Activated gamma-delta T cell (primary cell): ENCODE results near the gene SRF.
A peak's percentile ranks its signal among the peaks of the same experiment; 100 is the strongest.

Experiments
- DNase-seq: peaks from one replicate; lab custom pipeline; 2025; lab: John Stamatoyannopoulos, UW

SRF gene

GRCh38 chr6:43217351-43217750, 46.3 kb downstream of the SRF start:
- DNase-seq, result no peak

DNA sequence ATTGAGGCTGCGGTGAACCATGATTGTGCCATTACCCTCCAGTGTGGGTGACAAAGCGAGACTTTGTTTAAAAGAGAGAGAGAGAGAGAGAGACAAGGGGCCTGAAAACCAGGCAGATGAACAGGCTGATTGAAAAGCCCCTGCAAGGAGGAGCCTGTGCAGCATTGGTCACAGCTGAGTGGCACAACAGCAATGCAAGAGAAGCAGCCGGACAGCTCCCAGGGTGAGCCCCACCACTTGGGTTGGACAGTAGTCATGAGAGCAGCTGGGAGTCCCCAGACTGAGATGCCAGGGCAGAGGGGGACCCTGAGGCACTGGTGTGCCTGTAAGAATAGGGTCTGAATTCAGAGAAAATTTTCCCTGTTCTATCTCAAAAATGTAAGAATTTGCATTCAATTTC, 48.0 kb downstream of the SRF start:
- no peak for DNase-seq

DNA sequence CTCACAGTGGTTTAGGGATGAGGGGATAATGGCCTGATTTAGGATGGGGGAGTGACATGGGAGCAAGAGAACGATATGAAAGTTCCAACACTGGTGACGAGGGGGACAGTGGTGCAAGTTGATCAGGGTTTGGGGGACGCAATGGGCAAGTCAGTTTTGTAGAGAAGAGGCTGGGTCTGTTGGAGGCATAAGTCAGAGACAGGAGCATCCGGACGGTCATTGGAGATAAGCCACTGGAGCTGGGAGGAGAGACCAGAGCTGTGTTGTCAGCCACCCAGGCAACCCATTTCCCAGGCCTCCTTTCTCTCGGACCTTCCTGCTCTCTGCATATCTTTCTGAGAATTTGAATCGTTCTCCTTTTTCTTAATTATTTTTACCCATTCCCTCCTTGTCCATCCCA, 48.7 kb downstream of the SRF start:
- no peak for DNase-seq

DNA sequence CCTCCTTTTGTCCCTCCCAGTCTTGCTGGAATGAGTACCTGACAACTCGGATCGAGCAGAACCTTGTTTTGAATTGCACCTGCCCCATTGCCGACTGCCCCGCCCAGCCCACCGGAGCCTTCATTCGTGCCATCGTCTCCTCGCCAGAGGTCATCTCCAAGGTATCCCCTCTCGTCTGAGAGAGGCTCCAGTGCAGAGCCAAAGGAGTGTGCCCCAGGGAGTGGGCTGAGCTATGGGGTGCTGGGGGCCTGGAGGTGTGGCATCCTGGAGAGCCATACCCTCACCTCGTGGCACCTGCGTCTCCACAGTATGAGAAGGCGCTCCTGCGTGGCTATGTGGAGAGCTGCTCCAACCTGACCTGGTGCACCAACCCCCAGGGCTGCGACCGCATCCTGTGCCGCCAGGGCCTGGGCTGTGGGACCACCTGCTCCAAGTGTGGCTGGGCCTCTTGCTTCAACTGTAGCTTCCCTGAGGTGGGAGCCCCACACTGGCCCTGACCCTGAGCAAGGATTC, 49.4 kb downstream of the SRF start:
- no peak for DNase-seq

- DNase-seq, result no peak
These were observed 50.2 kb downstream of the SRF start for GRCh38 chr6:43221046-43221972.

- DNase-seq, result no peak
These were observed 51.5 kb downstream of the SRF start for GRCh38 chr6:43222418-43223059.

DNA sequence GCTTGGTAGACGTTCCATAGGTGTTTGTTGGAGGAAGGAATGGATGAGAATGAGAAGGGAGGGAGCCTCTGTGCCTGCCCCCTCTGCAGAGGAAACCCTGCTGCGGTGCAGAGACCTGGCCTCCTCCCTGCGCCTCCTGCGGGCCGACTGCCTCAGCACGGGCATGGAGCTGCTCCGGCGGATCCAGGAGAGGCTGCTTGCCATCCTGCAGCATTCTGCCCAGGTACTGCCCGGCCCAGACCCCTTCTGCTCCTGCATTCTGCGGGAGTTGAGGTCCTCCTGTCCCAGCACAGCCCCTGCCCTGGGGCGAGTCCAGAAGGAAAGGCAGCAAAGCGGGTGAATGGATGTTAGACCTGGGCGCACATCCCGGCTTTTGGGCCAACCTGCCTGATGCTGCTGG, 52.1 kb downstream of the SRF start:
- DNase-seq, result no peak

DNA sequence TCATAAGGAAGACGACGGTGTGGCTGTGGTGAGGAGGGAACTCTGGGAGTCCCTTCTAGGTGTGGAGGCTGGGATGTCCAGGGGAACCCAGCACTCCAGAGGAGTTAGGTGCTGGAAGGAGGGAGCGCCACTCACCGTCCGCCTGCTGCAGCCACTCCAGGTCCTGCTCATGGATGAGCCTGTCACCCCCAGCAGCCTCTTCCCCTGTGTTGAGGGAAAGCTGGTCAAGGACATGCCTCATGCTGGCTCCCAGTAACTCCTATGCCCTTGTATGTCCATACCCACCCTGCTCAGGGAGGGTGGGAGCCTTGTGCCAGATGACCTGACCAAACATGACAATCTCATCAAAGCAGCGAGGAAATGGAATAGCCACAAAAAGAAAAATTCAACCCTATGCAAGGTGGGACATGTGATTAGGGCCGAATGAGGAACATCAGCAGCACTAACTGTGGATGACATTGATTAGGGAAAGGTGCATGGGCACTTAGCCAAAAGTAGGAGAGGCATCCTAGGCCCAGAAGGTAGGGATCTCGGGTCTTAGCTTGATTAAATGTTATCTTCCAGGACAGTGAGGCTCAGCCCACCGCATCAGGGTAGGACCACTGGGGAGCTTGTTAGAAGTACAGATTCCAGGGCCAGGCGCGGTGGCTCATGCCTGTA, 55.3 kb downstream of the SRF start:
- DNase-seq, result no peak

- peak; percentile 59 for DNase-seq
These were observed 58.1 kb downstream of the SRF start, which contains the start of gene DNPH1 for GRCh38 chr6:43228951-43229802. TSS of gene DNPH1 (minus strand) at chr6:43229481. CDS start at chr6:43229456, 25 bp downstream.

- no peak for DNase-seq
These were observed 58.9 kb downstream of the SRF start for GRCh38 chr6:43229803-43230620.

DNA sequence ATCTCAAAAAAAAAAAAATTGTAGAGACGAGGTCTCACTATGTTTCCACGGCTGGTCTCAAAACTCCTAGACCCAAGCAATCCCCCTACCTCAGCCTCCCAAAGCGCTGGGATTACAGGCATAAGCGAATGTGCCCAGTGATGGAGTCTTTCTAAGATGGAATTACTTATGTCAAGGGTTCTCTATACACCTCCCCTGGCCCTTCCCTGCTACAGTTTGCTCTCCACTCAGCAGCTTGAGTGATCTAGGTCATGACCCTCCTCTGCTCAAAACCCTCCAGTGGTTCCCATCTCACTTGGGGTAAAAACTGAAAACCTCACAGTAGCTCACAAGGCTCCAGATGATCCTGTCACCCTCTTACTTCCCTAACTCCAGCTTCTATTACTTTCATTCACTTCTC, 60.0 kb downstream of the SRF start:
- DNase-seq, result no peak
